OCI-M2 (cell line): ENCODE results near the gene CDH13.

Source experiments
- DNase-seq: peaks from one replicate; lab custom pipeline; 2025; ENCODE audit not compliant: unreplicated experiment; lab: John Stamatoyannopoulos, UW

The CDH13 gene

DNA sequence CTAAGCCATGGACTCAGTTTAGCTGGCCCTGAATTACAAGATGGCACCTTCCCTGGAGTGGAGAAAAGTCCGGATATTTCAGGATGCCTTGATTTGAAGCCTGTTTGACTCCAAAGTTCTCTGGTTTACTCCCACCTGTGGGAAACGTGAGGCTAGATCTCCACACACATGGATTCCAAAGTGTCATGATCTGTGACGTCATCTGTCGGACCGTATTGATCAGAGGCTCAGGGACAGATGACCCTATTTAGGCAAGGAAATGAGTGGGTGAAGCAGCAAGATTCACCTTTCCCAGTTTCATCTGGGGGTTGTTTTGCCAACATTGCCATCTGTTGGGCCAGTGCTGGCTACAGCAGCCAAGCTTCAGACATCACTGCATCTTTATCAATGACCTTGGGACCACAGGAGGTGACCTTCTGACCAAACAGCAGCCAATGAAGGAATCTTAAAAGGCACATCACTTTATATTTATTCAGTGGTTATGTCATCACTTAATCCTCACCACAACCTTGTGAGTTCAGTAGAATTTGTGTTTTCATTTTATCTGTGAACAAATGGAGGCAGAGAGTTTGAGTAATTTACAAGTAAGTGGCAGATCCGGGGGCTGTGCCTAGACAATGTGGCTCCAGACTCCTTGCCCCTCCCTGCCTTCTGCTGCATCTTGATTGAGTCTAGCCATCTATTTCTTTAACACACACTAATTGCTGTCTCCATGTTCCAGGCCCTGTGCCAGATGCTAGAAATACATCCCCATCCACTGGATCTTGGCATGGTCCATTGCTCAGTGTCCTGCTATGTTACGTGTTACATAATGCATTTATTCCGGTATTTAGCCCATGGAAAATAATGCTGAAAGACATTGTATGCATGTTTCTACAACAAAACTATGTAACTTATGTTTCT lies 1.5 kb upstream of the CDH13 start:
- DNase-seq, result no peak

DNA sequence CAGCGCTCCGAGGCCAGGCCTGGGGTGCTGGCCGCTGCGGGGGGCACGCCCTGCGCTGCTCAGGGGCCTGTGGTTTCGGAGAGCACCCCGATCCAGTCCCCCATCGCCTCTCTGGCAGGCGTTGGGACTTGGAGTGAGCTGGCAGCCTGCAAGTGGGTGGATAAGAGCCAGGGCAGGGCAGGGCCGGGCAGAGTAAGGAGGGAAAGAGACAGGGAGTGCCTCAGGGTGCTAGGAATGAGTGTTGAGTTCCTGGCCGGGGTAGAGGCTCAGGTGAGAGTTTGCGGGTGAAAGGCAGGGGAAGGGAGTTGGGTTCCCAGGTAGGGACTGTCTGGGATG lies 1.3 kb downstream of the CDH13 start:
- DNase-seq, result no peak

GRCh38 chr16:82628711-82629110 lies 1.9 kb downstream of the CDH13 start:
- no peak for DNase-seq

DNA sequence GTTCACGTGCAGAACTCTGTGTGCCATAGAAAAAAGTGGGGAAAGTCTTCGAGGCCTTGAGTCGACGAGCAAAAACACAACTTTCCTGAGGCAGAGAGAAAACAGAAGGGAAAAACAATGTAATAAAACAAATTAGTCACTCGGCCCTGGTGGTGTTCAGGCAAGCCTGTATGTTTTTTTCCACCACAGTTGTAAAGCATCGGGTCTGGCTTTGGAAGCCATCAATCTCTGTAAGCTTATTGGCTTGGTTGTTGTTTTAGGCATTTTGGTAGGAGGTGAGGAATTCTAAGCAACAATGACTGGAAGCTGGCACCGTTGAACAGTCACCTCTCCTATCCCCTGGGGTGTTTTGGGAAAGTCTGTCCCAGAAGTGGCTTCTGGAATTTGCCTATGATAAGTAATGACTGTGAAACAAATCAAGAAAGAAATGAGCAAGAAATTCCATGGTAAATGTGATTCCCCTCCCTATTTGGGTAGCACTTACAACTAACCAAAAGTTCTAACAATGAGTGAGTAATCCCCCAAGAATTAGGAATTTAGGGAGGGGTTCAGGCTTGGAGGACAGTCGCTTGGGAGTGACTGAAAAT lies 2.8 kb downstream of the CDH13 start:
- no peak for DNase-seq

DNA sequence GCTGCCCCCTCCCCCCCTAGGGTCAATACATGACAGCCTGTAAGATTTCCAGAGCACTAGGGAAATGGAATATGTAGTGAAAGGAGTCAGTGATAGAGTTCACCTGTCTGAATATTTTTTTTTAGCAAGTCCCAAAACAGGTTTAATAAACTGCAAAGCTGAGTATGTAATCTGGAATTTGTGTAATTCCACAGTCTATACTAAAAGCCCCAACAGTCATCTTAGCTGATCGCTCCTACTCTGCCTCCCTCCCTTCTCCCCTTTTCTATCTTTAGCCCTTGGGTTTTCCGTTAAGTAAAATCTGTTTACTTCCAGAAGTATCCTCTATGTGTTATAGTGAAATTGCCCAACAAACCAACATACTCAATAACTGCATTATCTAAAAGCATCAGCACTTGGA lies 3.5 kb downstream of the CDH13 start:
- DNase-seq, result no peak

DNA sequence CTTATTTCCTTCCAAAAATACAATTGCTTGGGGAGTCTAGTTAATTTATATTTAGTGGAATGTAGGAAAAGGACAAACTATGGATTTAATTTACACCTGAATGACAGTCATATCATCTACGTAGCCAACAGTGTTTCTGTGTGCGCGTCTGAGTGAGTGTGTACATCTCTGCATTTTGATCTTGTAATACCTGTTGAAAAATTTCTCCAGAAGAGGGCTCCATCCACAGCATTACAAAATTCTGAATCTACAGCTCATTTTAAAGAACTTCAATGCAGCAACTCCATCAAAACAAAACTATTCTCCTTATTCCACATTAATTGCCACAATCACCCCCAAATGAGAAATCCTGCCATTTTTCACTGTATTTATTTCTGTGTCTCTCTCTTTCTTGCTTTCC lies 3.9 kb downstream of the CDH13 start:
- DNase-seq, result no peak

GRCh38 chr16:82631701-82632685 lies 5.2 kb downstream of the CDH13 start:
- DNase-seq, result no peak

DNA sequence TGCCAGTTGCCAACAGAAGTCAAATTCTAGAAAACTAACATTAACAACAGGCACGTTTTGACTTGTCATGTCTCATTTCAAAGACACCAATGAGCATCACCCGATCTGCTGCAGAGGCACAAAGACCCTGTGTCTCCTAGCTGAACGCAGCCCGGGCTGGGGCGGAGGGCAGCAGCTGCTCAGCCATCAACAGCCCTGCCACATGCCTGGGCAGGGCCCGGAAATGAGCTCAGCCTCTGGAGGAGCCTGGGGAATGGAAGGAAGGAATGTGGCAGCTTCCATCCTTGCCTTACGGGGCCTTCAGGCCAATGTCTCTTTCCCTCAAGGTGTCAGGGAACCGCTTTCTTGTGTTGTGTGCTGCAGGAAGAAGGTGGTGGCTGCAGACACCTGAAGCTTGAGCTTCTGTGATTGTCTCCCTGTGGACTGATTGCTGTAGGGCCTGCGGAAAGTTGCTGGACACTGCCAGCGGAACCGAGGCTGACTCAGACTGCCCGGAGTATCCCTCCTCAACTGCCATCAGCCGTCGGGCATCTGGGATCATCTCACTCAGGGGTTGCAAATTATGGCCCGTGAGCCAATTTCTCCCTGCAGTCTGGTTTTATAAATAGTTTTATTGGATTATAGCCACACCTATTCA lies 7.3 kb downstream of the CDH13 start:
- DNase-seq, result no peak

DNA sequence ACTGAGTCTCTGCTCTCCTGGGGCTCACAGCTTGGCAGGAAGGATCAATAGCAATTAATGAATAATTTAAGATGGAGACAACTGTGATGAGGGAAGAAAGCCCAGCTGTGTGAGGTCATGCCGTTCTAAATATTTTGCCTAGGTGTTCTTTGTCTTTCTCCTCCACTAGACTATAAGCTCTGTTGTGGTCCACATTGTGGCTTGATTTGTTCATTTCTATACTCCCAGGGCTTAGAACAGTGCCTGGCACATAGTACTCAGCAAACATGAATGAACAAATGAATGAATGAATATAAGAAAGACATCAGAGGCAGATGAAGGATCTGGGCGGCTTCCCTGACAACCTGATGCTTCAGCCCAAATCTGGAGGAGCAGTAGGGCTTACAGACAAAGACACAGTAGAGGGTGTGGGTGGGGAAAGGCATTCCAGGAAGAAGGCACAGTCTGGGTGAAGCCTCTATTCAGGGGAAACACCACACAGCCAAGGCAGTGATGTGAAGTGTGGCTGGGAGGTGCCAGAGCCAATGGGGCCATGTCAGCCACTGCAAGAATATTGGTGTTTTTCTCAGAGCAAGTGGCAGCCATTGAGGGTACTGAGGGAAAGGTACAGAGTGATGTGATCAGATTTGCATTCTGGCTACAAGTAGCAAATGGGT lies 8.3 kb downstream of the CDH13 start:
- no peak for DNase-seq

DNA sequence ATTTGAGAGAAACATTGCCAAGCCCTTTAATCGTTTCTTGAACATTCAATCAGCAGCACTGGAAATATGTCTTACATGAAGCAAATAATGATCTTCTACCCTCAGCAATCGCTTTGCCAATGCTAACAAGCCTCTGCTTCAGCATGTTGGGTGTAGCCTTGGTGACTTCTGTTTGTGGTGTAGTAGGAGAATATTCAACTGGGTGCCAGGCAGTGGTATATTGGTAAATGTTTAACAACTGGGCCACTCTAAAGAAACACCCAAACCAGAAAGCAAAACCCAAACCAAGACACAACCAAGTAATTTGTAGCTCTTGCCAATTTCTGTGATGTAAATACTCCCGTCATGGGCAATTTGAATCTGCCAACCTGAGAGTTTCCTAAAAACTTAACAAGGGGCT lies 9.7 kb downstream of the CDH13 start:
- DNase-seq, result no peak

GRCh38 chr16:82636958-82637357 lies 10.2 kb downstream of the CDH13 start:
- no peak for DNase-seq

DNA sequence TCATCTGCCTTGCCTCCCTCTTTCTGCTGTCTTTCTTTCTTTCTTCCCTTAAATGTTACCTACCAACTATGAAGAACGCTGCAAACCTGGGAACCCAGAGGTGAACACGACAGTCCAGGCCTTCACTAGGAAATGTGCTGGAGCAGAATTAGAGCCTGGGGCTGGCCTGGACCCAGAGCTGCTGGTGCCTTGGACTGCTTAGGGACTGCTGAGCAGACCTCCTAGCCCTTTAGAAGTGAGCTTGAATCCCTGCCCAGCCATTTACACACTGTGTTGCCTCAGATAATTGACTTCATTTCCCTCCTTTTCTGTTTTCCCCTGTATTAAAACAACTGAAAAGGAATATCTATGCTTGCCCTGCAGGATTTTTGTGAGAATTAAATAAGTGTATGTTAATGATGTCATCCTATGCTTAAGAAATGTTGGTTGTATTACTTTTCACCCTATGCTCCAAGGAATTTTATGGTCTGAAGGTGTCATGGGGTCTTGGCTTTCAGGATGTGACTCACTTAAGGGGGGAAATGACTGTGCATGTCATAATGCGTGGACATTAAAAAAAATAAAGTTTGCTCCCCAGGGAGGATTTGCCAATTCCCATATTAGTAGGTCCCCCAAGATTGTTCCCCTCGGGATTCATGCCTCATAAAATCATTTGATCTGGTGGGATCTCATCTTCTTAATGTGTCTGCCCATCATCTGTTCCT lies 11.5 kb downstream of the CDH13 start:
- DNase-seq, result no peak

DNA sequence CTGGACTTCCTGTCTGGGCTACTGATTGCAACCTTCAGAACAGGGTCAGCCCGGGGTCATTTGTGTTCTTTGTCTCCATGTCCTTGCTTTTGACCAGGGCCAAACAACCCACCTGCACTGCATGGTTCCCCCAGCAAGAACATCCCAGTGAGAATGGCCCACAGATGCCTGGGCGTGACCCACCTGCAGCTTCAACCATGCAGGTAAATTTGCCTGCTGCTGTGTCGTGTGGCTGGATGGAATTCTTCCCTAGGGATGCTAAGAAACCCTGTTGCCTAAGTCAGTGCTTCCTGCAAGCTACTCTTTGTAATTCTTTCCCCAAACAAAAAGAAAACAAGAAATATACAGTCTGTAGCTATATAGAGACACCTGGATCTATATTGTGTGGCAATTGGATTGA lies 12.5 kb downstream of the CDH13 start:
- no peak for DNase-seq

DNA sequence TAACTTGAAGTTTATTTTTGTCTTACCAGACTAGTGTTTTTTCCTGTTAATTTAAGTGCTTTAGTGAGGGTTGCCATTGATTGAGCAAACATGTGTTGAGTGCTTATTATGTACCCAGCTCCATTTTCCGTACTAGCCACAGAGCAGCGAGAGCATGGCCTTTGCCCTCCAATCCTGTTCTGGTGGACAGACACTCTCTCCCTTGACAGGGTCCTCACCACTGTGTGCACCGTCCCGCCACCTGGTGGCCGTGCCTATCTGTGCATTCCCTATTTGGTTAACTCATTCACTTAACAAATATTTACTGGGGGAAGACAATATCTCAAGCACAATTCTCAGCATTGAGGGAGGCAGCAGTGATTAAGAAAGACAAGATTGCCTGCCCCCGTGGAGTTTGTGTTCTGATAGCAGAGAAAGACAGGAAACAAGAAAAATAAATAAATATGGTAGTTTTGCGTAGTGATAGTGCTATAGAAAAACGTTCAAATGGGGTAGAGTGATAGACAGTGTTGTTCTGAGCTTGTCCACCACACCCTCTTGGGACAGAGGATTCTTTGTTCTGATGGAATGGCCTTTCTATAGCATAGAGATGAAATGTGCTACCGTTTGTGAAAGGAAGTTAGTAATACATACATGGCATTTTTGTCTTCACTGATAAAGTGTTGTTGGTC lies 13.0 kb downstream of the CDH13 start:
- no peak for DNase-seq

- no peak for DNase-seq
Measured at GRCh38 chr16:82641336-82641984, 14.7 kb downstream of the CDH13 start.

- DNase-seq, result no peak
Measured at GRCh38 chr16:82643136-82643535, 16.4 kb downstream of the CDH13 start.

DNA sequence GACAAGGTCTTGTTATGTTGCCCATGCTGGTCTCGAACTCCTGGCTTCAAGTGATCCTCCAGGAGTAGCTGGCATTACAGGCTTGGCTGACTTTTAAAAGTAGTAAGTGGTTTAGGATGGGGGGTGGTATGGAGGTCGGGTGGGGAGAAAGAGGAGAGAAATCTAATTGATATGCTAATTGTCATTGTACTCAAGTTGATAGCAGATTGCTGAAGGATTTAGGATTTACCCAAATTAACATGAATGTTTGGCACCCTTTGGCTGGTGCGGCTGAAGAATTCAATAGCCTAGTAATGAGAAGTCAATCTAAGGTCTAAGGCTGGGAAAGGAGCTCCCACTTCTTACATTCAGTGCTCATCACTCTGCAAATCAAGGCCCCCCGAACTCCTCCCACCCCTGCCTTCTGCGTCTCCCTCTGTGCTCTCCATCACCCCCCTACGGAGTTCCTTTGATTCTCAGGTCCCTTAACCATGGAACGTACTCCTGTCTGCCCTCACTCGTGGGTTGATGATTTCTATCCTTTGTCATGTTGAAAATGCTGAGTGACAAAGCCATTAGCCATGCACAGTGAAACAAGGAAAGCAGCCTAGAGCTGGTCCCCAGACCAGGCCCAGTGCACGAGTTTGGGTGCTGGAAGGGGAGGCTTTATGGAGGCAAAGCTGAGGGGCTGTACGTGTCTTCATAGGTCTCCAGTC lies 17.3 kb downstream of the CDH13 start:
- DNase-seq, result no peak

DNA sequence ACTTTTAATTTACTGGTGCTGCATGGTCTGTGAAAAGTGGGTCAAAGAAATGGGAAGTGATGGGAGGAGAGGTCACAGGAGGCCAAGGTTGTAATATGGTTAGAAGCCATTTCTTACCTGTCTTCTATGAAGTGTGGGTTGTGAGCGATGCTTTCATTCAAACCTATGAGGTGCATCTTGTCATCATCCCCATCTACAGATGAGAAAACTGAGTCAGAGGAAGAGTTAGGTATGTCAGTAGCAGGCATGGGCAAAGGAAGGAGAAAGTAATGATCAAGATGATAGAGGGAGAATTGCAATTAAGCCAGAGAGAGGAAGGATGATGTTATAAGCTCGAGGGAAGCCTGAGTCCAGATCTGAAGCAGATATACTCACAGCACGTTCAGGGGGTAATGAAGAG lies 19.7 kb downstream of the CDH13 start:
- DNase-seq, result no peak
